ENCODE results near the gene TMEM167A.

The TMEM167A gene

DNA sequence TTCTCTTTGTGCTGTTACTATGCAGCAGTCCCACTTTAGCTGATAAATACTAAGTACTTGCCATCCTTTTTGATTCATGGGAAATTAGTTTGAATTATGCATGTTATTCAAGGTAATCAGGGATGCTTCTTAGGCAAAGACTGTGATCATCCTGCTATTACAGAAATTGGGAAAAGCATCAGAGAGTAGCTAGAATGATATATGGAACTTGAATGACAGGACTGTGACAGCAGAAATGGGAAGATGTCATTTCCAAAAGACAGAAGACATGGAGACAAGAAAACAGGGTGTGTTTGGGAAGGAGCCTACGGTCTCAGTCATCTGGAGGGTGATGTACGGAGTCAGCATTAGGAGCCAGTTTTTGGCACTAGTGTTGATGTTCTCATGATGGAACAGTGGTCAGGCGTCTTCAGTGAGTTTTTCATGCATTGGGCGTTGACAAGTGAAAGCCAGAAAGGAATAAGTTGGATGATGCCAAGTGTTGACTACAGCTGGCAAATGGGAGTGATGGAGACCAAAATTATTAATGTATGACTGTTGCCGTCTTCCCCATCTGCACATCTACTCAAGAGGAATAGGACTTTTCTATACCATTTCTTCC is 70.4 kb downstream of the TMEM167A start:
- DNase-seq (ENCODE audit: low read depth, low spot score) = no peak
- no peak overlapping the region for H3K4me3 ChIP-seq (ENCODE audit: low read depth, low read length)
- TF ChIP-seq, protein P1, sequence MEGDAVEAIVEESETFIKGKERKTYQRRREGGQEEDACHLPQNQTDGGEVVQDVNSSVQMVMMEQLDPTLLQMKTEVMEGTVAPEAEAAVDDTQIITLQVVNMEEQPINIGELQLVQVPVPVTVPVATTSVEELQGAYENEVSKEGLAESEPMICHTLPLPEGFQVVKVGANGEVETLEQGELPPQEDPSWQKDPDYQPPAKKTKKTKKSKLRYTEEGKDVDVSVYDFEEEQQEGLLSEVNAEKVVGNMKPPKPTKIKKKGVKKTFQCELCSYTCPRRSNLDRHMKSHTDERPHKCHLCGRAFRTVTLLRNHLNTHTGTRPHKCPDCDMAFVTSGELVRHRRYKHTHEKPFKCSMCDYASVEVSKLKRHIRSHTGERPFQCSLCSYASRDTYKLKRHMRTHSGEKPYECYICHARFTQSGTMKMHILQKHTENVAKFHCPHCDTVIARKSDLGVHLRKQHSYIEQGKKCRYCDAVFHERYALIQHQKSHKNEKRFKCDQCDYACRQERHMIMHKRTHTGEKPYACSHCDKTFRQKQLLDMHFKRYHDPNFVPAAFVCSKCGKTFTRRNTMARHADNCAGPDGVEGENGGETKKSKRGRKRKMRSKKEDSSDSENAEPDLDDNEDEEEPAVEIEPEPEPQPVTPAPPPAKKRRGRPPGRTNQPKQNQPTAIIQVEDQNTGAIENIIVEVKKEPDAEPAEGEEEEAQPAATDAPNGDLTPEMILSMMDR (IDR thresholded peaks at IDR 0.05; ENCODE audit: low read depth, low read length) = no peak
- in situ Hi-C loops (cut with HindIII; ENCODE audit: low sequenced_read_pairs) = no loop called here

DNA sequence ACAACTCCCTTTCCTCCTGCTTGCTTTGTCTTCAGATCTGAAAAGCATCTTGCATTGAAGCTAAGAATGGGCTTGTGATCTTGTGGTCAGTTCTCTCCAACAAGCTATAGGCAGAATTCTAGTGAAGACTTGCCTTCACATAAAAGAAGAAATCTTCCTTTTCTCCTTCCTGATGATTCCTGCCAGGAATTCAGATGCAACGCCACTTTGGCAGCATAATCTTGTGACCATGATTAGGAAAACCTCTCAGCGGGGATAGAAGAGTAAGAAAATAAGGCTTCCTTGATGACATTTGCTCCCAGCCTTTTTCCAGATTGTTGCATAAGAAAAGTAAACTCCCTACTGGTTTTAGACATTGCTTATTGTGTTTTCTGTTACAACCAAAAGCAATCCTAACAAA is 73.4 kb downstream of the TMEM167A start:
- DNase-seq (ENCODE audit: low read depth, low spot score) = no peak
- no peak overlapping the region for H3K4me3 ChIP-seq (ENCODE audit: low read depth, low read length)
- TF ChIP-seq, protein P1 (IDR thresholded peaks at IDR 0.05; ENCODE audit: low read depth, low read length) = no peak
- in situ Hi-C loops (cut with HindIII; ENCODE audit: low sequenced_read_pairs) = no loop called here

Data from astrocyte of the spinal cord (primary cell).